ENCODE results near the gene THAP5.

- TF ChIP-seq CTCF (IDR thresholded peaks at IDR 0.05; ENCODE audit: low read length) (no peak), EZH2phosphoT487 (IDR thresholded peaks at IDR 0.05; ENCODE audit: low read length) (no peak), EZH2 (optimal IDR thresholded peaks at IDR 0.05; ENCODE audit: low read depth, low read length) (no peak)
These were observed 12.4 kb upstream of the THAP5 start for GRCh38 chr7:108581655-108582491.

Data from MM.1S (cell line).